ENCODE data around the gene NRIP3.

NRIP3 gene
- 7.5 to 24.4 (median 15.8) reads per million in 4 donors for total RNA-seq

- DNase-seq: peak; percentile 68 to 86 (median 79)
Observed at GRCh38 chr11:9003573-9004182, at the start of gene NRIP3. Gene NRIP3 (minus strand): TSS chr11:9004001. CDS start chr11:9003935, 66 bp downstream.

GRCh38 chr11:9052316-9052715, 48.5 kb upstream of the NRIP3 start:
- DNase-seq: no peak

- no peak for DNase-seq
Observed at GRCh38 chr11:9049959-9050358, 46.2 kb upstream of the NRIP3 start.

GRCh38 chr11:9047964-9048523, 44.2 kb upstream of the NRIP3 start:
- DNase-seq: no peak

GRCh38 chr11:9046481-9046880, 42.7 kb upstream of the NRIP3 start:
- no peak for DNase-seq

GRCh38 chr11:9042488-9042887, 38.7 kb upstream of the NRIP3 start:
- no peak for DNase-seq

- no peak for DNase-seq
Observed at GRCh38 chr11:9041747-9042146, 37.9 kb upstream of the NRIP3 start.

GRCh38 chr11:9040410-9040809, 36.6 kb upstream of the NRIP3 start:
- DNase-seq: no peak

- DNase-seq: no peak
Observed at GRCh38 chr11:9039863-9040262, 36.1 kb upstream of the NRIP3 start.

- DNase-seq: no peak
Observed at GRCh38 chr11:9039198-9039597, 35.4 kb upstream of the NRIP3 start.

GRCh38 chr11:9038541-9038940, 34.7 kb upstream of the NRIP3 start:
- DNase-seq: no peak

GRCh38 chr11:9037963-9038362, 34.2 kb upstream of the NRIP3 start:
- DNase-seq: no peak

- DNase-seq: no peak
Observed at GRCh38 chr11:9037046-9037780, 33.4 kb upstream of the NRIP3 start.

GRCh38 chr11:9030601-9031000, 26.8 kb upstream of the NRIP3 start:
- DNase-seq: no peak

- no peak for DNase-seq
Observed at GRCh38 chr11:9029422-9029821, 25.6 kb upstream of the NRIP3 start.

GRCh38 chr11:9028581-9028980, 24.8 kb upstream of the NRIP3 start:
- DNase-seq: no peak

GRCh38 chr11:9025101-9025850, 21.5 kb upstream of the NRIP3 start:
- no peak for DNase-seq

GRCh38 chr11:9022961-9023680, 19.3 kb upstream of the NRIP3 start:
- DNase-seq: no peak

GRCh38 chr11:9020916-9021315, 17.1 kb upstream of the NRIP3 start:
- no peak for DNase-seq

- DNase-seq: no peak
Observed at GRCh38 chr11:9019861-9020260, 16.1 kb upstream of the NRIP3 start.

- no peak for DNase-seq
Observed at GRCh38 chr11:9017773-9018172, 14.0 kb upstream of the NRIP3 start.

GRCh38 chr11:9016916-9017642, 13.3 kb upstream of the NRIP3 start:
- no peak for DNase-seq
